GM12878 (cell line): ENCODE results near the gene PREP. TPM values are rescaled to one million over a fixed set of nuclear protein-coding genes. Genes with fewer than 3 reads are reported as not detected.

Source experiments
- ATAC-seq: fragments of 200-7000 bp; cut with Tn5 transposase; 3 replicates; pipeline ENCODE4 v1.9.1; 2020; ENCODE audit warnings: mild to moderate bottlenecking, moderate library complexity
- BruUV-seq: library from RNA; stranded (reverse); fragments of 400-500 nt; replicated peaks from 2 replicates; lab custom pipeline; 2021; lab: Mats Ljungman, UMichigan
- CTCF ChIA-PET: fragments of 300-600 bp; sonication (Branson Sonifier 250); formaldehyde crosslinking; extraction: SDS; loops from one replicate; lab custom pipeline; 2021; ENCODE audit warnings: inconsistent platforms; lab: Yijun Ruan, JAX
- POLR2A ChIA-PET: fragments of 350-600 bp; formaldehyde crosslinking; extraction: SDS; loops from one replicate; lab custom pipeline; 2021; ENCODE audit warnings: inconsistent platforms; lab: Charles Lee
- RAD21 ChIA-PET: fragments of 300-600 bp; sonication (Branson Sonifier 250); formaldehyde crosslinking; loops from one replicate; lab custom pipeline; 2023; ENCODE audit warnings: antibody characterized with exemption; ENCODE audit not compliant: unreplicated experiment; lab: Charles Lee
- SMC1A ChIA-PET: fragments of 300-600 bp; sonication (Branson Sonifier 250); formaldehyde crosslinking; loops from one replicate; lab custom pipeline; 2023; ENCODE audit not compliant: unreplicated experiment, uncharacterized antibody; lab: Charles Lee
- DNase-seq: peaks from one replicate; pipeline ENCODE4 v3.0.0-alpha.2; 2011; ENCODE audit warnings: low read depth, low spot score
- FAIRE-seq: peaks from 3 replicates; lab custom pipeline; 2011; peaks lifted over from hg19 to GRCh38; lab: Jason Lieb, UNC
- H2AFZ ChIP-seq: 2 replicates; pipeline ENCODE4 v1.6.0; 2011; ENCODE audit warnings: low read depth, low read length, control low read depth; ENCODE audit not compliant: control insufficient read depth
- H3K27ac ChIP-seq: 2 replicates; pipeline ENCODE4 v1.5.1; 2011; ENCODE audit warnings: control low read depth; ENCODE audit not compliant: control insufficient read depth, insufficient read depth
- H3K27me3 ChIP-seq, 2 experiments: replicated peaks in 1 of 2; 2 replicates each; pipeline versions ENCODE4 v1.6.0 to v1.6.1; 2011; ENCODE audit warnings: low read length in 1 of 2; ENCODE audit not compliant: control insufficient read depth in 2 of 2, insufficient read depth in 2 of 2
- H3K36me3 ChIP-seq, 2 experiments: 2 replicates each; pipeline ENCODE4 v1.5.1; 2011; ENCODE audit warnings: low read length in 1 of 2; ENCODE audit not compliant: control insufficient read depth in 2 of 2, insufficient read depth in 2 of 2
- H3K4me1 ChIP-seq: 2 replicates; pipeline ENCODE4 v1.6.1; 2011; ENCODE audit warnings: mild to moderate bottlenecking, low read length, moderate library complexity, mixed read lengths; ENCODE audit not compliant: control insufficient read depth, insufficient read depth
- H3K4me2 ChIP-seq: 2 replicates; pipeline ENCODE4 v1.6.0; 2011; ENCODE audit warnings: control low read depth; ENCODE audit not compliant: control insufficient read depth, insufficient read depth
- H3K4me3 ChIP-seq: fragments of 200-600 bp; sonication (generic); 2 replicates; pipeline ENCODE4 v1.5.1; 2016
- H3K79me2 ChIP-seq: 2 replicates; pipeline ENCODE4 v1.6.0; 2011; ENCODE audit warnings: low read length; ENCODE audit not compliant: control insufficient read depth, insufficient read depth
- H3K9ac ChIP-seq: 2 replicates; pipeline ENCODE4 v1.8.0; 2011; ENCODE audit warnings: low read length, control low read depth, mixed read lengths; ENCODE audit not compliant: control insufficient read depth, insufficient read depth
- H3K9me3 ChIP-seq: replicated peaks from 3 replicates; pipeline ENCODE4 v1.5.1; 2011; ENCODE audit warnings: mild to moderate bottlenecking, low read length; ENCODE audit not compliant: control insufficient read depth, insufficient read depth
- H4K20me1 ChIP-seq: 2 replicates; pipeline ENCODE4 v1.6.0; 2011; ENCODE audit not compliant: control insufficient read depth, insufficient read depth
- CBX5 ChIP-seq: sonication (generic); IDR thresholded peaks from 2 replicates; pipeline ENCODE4 v1.6.1; 2016; ENCODE audit warnings: low read depth, moderate library complexity, mild to moderate bottlenecking, inconsistent platforms
- CEBPB ChIP-seq, 2 experiments: fragments of 150-350 bp in 1 of 2; IDR thresholded peaks; 2 replicates each; pipeline ENCODE4 v1.6.1; 2012 to 2014; ENCODE audit warnings: low read depth in 2 of 2, low read length in 2 of 2, borderline replicate concordance in 1 of 2, inconsistent platforms in 1 of 2
- EP300 ChIP-seq, 2 experiments: fragments of 150-350 bp in 1 of 2; IDR thresholded peaks; 2 replicates each; pipeline ENCODE4 v1.6.1; 2011 to 2012; ENCODE audit warnings: low read depth in 2 of 2, low read length in 2 of 2, borderline replicate concordance in 1 of 2, improper control_type of control experiment in 1 of 2, inconsistent platforms in 1 of 2; ENCODE audit not compliant: control insufficient read depth in 1 of 2
- EZH2 ChIP-seq: IDR thresholded peaks from 2 replicates; pipeline ENCODE4 v1.6.1; 2012; ENCODE audit warnings: low read depth, mild to moderate bottlenecking, control low read depth, inconsistent platforms, low read length, borderline replicate concordance; ENCODE audit not compliant: control insufficient read depth
- GABPA ChIP-seq: IDR thresholded peaks from 2 replicates; pipeline ENCODE4 v1.6.1; 2014; ENCODE audit warnings: antibody characterized with exemption, low read depth, mild to moderate bottlenecking, inconsistent platforms
- MAX ChIP-seq: IDR thresholded peaks from 2 replicates; pipeline ENCODE4 v1.6.1; 2012; ENCODE audit warnings: low read depth, low read length, improper control_type of control experiment
- NBN ChIP-seq: fragments of 450-650 bp; IDR thresholded peaks from 2 replicates; pipeline ENCODE4 v1.6.1; 2016
- NR2F1 ChIP-seq: fragments of 450-650 bp; conservative IDR thresholded peaks from 2 replicates; pipeline ENCODE4 v1.6.1; 2017; ENCODE audit warnings: mild to moderate bottlenecking
- NRF1 ChIP-seq: conservative IDR thresholded peaks from 2 replicates; pipeline ENCODE4 v1.6.1; 2011; ENCODE audit warnings: mild to moderate bottlenecking, low read depth, low read length, improper control_type of control experiment
- PAX8 ChIP-seq: fragments of 450-650 bp; IDR thresholded peaks from 2 replicates; pipeline ENCODE4 v1.6.1; 2017; ENCODE audit warnings: mild to moderate bottlenecking, moderate library complexity
- PML ChIP-seq: IDR thresholded peaks from 2 replicates; pipeline ENCODE4 v1.6.1; 2012; ENCODE audit warnings: low read length, inconsistent platforms
- POLR2AphosphoS2 ChIP-seq: IDR thresholded peaks from 2 replicates; pipeline ENCODE4 v1.6.1; 2011; ENCODE audit warnings: low read depth, mild to moderate bottlenecking, low read length, improper control_type of control experiment, moderate library complexity
- SMAD5 ChIP-seq: IDR thresholded peaks from 2 replicates; pipeline ENCODE4 v1.6.1; 2016; ENCODE audit warnings: antibody characterized with exemption, low read depth
- TAF1 ChIP-seq: IDR thresholded peaks from 2 replicates; pipeline ENCODE4 v1.6.1; 2011; ENCODE audit warnings: mild to moderate bottlenecking, low read depth, low read length, borderline replicate concordance
- TCF12 ChIP-seq: IDR thresholded peaks from 2 replicates; pipeline ENCODE4 v1.6.1; 2011; ENCODE audit warnings: low read depth, mild to moderate bottlenecking, low read length
- ZBED1 ChIP-seq: IDR thresholded peaks from 2 replicates; pipeline ENCODE4 v1.6.1; 2016; ENCODE audit warnings: borderline replicate concordance
- WGBS: methylation state at CpG from one replicate; pipeline ENCODE4 v1.1.6; 2016; ENCODE audit warnings: low lambda C conversion rate; ENCODE audit not compliant: insufficient replicate concordance, insufficient coverage; ENCODE audit errors: missing lambda C conversion rate; 5-methylcytosine and 5-hydroxymethylcytosine counted together
- in situ Hi-C: fragments of 300-500 bp; cut with MboI; formaldehyde crosslinking; loops from 9 replicates; pipeline ENCODE4 v1.14.3; 2018; ENCODE audit warnings: mixed read lengths
- intact Hi-C: fragments of 100-400 bp; cut with micrococcal nuclease; formaldehyde crosslinking; loops from one replicate; pipeline ENCODE4 v1.14.2; 2022; ENCODE audit not compliant: unreplicated experiment
- polyA plus RNA-seq, 11 experiments: library from polyadenylated mRNA; depleted of rRNA in 4 of 11; unstranded in 6 of 11; stranded (reverse) in 5 of 11; fragments of >200 nt; fragmentation: Nextera tagmentation in 4 of 11; fragmentation: Illumina TruSeq in 1 of 11; extraction: Ambion mirVana in 4 of 11; extraction: Trizol in 1 of 11; gene quantifications; 1 replicate in 1 of 11; 2 replicates in 10 of 11; pipeline versions ENCODE4 v1.2.1 to v1.2.3, GENCODE V29; 2011 to 2016; ENCODE audit warnings: inconsistent platforms in 2 of 11, missing spikeins in 2 of 11, low read depth in 1 of 11
- total RNA-seq, 4 experiments: library from RNA; depleted of rRNA in 3 of 4; stranded (reverse); fragments of >200 nt in 3 of 4; fragmentation: Illumina TruSeq in 1 of 4; extraction: Trizol in 1 of 4; gene quantifications; 2 replicates each; pipeline versions ENCODE4 v1.2.1 to v1.2.3, GENCODE V29; 2013 to 2021
- TF ChIP-seq, protein P1 (sequence below): fragments of 450-650 bp; IDR thresholded peaks from 2 replicates; pipeline ENCODE4 v1.6.1; 2017; ENCODE audit warnings: mild to moderate bottlenecking, low read depth, inconsistent platforms; ENCODE audit not compliant: poor library complexity, severe bottlenecking
- TF ChIP-seq, protein P2 (sequence below): fragments of 450-650 bp; IDR thresholded peaks from 2 replicates; pipeline ENCODE4 v1.6.1; 2017; ENCODE audit warnings: antibody characterized with exemption, mild to moderate bottlenecking, moderate library complexity

Gene PREP
- total and polyA plus RNA-seq, 10 of the 15 experiments (the other 5 are each of a cell fraction or from before 2014, with no cell fraction given): 6.5 to 33.6 (median 18.1) TPM

- in situ Hi-C loops: no loop called here
- Histone ChIP-seq H3K36me3 (no peaks in the 10 kb centered on the region), H3K79me2 (no peaks in the 10 kb centered on the region), H3K9me3 (no peaks in the 10 kb centered on the region), H3K27ac (no peak overlapping the region), H3K27me3 (no peaks in the 10 kb centered on the region), H3K4me2 (no peak overlapping the region), H3K4me3 (no peak overlapping the region), H3K4me1 (no peaks in the 10 kb centered on the region), H3K9ac (no peak overlapping the region), H4K20me1 (no peaks in the 10 kb centered on the region), H2AFZ (no peak overlapping the region)
- 0% methylated on average over 2 of the region's 2 CpGs for WGBS
- ATAC-seq: no peak
- no TSS peak for BruUV-seq
- intact Hi-C loops: no loop called here
- ChIA-PET POLR2A (no interaction called here), SMC1A (no interaction called here), CTCF (no interaction called here), RAD21 (no interaction called here)
- no peak for FAIRE-seq
- DNase-seq: no peak
- no peak for TF ChIP-seq EZH2
- TF ChIP-seq, protein P1, sequence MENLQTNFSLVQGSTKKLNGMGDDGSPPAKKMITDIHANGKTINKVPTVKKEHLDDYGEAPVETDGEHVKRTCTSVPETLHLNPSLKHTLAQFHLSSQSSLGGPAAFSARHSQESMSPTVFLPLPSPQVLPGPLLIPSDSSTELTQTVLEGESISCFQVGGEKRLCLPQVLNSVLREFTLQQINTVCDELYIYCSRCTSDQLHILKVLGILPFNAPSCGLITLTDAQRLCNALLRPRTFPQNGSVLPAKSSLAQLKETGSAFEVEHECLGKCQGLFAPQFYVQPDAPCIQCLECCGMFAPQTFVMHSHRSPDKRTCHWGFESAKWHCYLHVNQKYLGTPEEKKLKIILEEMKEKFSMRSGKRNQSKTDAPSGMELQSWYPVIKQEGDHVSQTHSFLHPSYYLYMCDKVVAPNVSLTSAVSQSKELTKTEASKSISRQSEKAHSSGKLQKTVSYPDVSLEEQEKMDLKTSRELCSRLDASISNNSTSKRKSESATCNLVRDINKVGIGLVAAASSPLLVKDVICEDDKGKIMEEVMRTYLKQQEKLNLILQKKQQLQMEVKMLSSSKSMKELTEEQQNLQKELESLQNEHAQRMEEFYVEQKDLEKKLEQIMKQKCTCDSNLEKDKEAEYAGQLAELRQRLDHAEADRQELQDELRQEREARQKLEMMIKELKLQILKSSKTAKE: no peak
- no peak for TF ChIP-seq PML
- no peak for TF ChIP-seq EP300 (IDR thresholded peaks at IDR 0.05; ENCODE audit: borderline replicate concordance in 1 of 2, control insufficient read depth in 1 of 2, low read depth in 2 of 2, low read length in 2 of 2)
- TF ChIP-seq TCF12: no peak
- no peak for TF ChIP-seq ZBED1
- no peak for TF ChIP-seq NR2F1
- no peak for TF ChIP-seq NBN
- TF ChIP-seq CBX5: no peak
- TF ChIP-seq GABPA: no peak
- TF ChIP-seq SMAD5: no peak
- TF ChIP-seq CEBPB (IDR thresholded peaks at IDR 0.05; ENCODE audit: borderline replicate concordance in 1 of 2, low read depth in 2 of 2, low read length in 2 of 2): no peak
- no peak for TF ChIP-seq NRF1
- TF ChIP-seq PAX8: no peak
- TF ChIP-seq TAF1: no peak
- TF ChIP-seq, protein P2, sequence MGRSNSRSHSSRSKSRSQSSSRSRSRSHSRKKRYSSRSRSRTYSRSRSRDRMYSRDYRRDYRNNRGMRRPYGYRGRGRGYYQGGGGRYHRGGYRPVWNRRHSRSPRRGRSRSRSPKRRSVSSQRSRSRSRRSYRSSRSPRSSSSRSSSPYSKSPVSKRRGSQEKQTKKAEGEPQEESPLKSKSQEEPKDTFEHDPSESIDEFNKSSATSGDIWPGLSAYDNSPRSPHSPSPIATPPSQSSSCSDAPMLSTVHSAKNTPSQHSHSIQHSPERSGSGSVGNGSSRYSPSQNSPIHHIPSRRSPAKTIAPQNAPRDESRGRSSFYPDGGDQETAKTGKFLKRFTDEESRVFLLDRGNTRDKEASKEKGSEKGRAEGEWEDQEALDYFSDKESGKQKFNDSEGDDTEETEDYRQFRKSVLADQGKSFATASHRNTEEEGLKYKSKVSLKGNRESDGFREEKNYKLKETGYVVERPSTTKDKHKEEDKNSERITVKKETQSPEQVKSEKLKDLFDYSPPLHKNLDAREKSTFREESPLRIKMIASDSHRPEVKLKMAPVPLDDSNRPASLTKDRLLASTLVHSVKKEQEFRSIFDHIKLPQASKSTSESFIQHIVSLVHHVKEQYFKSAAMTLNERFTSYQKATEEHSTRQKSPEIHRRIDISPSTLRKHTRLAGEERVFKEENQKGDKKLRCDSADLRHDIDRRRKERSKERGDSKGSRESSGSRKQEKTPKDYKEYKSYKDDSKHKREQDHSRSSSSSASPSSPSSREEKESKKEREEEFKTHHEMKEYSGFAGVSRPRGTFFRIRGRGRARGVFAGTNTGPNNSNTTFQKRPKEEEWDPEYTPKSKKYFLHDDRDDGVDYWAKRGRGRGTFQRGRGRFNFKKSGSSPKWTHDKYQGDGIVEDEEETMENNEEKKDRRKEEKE: no peak
- TF ChIP-seq MAX: no peak
- no peak for TF ChIP-seq POLR2AphosphoS2
These were observed 159.4 kb downstream of the PREP start for GRCh38 chr6:105243487-105243886.
